GM19372 (cell line): ENCODE data around the gene BLNK.
A peak's percentile ranks its signal among the peaks of the same experiment; 100 is the strongest.
"Not testable (repeated sequence)": the region's sequence is repeated elsewhere in the genome, so short reads cannot be mapped to it uniquely, and the experiment has no call there.

Experiments
- ATAC-seq: cut with Tn5 transposase; IDR thresholded peaks from one replicate; pipeline ENCODE4 v1.9.1; 2021; ENCODE audit warnings: mild to moderate bottlenecking, low read depth, moderate library complexity; ENCODE audit not compliant: unreplicated experiment

BLNK gene

GRCh38 chr10:96271016-96271815, at the start of gene BLNK:
BLNK (minus strand) TSS chr10:96271569; CDS start chr10:96271398, 171 bp downstream.
- peak; percentile 63 for ATAC-seq

GRCh38 chr10:96319754-96320474, 48.5 kb upstream of the BLNK start:
- no peak for ATAC-seq

DNA sequence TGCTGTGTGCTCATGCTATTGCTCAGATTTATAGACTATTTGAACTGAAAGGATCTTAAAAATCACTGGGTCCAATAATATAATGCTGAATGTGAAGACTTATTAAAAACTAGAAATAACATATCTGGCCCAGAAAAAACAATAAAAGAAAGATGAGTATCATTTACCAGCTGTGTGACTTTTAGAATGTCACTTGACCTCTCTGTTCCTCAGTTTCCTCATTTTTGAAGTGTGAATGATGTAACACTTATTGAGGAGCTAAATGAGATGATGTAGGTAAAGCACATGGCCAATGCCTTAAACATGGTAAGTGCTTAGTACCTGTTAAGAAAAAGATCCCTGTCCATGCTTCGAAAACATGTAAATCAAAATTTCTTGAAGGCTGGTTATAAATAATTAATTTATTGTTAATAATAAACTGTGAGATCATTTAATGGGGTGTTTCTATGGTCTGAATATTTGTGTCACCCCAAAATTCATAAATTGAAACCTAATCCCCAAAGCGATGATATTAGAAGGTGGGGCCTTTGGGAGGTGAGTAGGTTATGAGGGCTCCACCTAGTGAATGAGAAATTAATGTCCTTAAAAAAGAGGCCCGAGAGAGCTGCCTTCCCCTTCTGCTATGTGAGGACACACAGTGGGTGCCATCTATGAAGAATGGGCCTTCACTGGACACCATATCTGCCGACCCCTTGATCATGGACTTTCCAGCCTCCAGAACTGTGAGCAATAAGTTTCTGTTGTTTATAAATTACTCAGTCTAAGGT, 45.9 kb upstream of the BLNK start:
- no peak for ATAC-seq

- no peak for ATAC-seq
Observed at GRCh38 chr10:96313344-96313743, 42.0 kb upstream of the BLNK start.

- ATAC-seq = no peak
Observed at GRCh38 chr10:96311180-96311715, 39.9 kb upstream of the BLNK start.

DNA sequence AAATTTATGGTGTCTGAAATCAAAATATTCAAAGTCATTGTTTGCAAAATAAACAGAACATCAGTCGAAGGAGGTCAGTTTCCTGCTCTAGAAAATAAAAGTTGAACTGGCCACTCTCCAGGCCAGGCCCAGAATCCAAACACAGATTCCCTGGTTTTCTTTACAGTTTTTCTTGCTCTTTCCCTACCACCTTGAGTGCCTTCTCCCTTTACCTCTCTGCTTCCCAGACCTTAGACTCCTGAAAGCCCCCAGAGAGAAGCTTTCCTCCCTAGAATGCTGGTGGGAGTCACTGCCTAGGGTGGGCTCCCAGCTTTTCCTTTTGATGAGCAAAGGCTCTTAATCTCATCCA, 38.9 kb upstream of the BLNK start:
- ATAC-seq = no peak

- no peak for ATAC-seq
Observed at GRCh38 chr10:96309628-96310320, 38.4 kb upstream of the BLNK start.

DNA sequence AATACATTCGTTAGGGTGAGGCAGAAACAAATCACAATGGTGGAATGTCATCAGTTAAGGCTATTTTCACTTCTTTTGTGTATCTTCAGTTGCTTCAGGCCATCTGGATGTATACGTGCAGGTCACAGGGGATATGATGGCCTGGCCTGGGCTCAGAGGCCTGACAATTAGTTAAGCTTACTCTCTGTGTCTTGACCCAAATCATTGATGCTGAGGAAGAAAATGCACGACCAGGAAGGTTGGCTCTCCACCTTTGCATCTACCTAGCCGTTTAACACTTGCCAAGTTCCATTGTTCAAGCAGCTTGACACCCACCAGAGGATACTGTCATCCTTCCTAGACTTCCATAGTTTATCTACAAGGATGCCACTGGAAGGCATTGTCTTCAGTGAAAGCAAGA, 37.5 kb upstream of the BLNK start:
- ATAC-seq = not testable (repeated sequence)

GRCh38 chr10:96306516-96306915, 35.1 kb upstream of the BLNK start:
- no peak for ATAC-seq

DNA sequence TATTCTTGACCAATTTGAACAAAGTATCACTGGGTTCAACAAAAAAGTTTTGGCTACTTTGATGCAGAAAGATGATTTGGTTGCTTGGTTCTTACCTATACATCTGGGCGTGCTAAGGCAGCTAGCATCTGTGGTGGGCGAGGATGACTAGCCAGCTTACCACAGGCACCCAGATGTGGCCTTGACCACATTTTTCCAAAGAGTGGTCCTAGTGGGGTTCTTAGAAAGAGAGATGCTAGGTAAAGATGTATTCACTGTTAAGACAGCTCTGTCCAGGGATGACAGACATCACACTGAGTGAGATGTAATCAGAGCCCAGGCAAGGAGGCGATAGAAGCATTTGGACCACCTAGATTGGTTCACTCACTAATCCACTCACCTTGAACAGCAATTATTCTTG, 33.6 kb upstream of the BLNK start:
- no peak for ATAC-seq

GRCh38 chr10:96304230-96304629, 32.9 kb upstream of the BLNK start, which contains the start of gene DNTT:
DNTT (plus strand) TSS chr10:96304434; CDS start chr10:96304498, 64 bp downstream.
- no peak for ATAC-seq

GRCh38 chr10:96301616-96302015, 30.2 kb upstream of the BLNK start:
- no peak for ATAC-seq

GRCh38 chr10:96299383-96299782, 28.0 kb upstream of the BLNK start:
- ATAC-seq = no peak

DNA sequence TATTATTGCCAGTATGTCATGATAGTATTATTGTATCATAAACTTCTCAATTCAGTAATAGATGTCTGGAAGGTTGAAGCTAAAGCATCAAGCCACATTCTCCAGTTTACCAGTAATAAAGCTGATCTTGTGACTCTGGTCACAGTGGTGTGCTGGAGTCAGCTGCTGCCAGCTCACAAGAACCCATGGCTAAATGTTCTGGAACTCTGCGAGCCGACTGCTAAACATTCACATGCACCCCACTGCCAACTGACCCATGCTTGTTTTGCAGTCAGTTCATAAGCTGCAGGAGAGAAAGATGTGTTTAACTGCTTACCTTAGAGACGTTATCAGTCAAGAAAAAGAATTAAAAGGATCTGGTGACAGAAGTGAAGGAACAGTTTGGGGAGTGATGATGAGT, 27.0 kb upstream of the BLNK start:
- no peak for ATAC-seq

DNA sequence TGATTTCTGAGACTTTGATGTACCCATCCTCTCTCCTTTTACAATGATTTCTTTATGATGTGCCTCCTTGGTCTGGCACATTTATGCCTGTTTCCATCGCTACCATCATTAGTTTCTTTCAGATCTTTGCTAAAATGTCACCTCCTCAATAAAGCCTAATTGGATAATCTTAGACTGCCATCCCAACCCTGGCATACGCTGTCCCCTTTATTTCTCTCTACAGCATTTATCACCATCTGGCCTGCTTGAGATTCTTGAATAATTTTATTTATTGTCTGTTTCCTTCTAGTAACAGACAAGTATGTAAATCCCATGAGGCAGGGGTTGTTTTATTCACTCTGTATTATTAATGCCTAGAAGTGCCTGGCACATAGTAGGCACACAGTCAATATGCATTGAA, 26.1 kb upstream of the BLNK start:
- ATAC-seq = no peak

DNA sequence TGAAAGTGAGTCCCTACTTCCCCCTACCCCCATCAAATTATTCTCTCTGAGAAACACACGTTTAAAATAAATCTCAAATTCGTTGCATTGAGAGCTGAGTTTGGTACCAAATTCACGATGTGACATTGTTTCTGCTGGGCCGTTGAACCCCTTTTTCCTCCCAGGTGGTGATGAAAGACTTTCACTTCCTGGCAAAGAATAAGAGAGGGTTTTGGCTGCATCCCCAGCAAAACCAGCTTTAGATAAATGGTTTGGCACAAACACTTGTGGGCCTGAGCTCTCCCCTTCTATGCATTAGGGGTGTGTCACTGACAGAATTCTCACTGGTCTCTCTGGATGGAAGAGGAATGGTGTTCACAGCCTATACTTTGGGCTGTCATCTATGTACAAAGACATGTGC, 24.1 kb upstream of the BLNK start:
- no peak for ATAC-seq

GRCh38 chr10:96292971-96293920, 21.9 kb upstream of the BLNK start:
- ATAC-seq = peak; percentile 56

DNA sequence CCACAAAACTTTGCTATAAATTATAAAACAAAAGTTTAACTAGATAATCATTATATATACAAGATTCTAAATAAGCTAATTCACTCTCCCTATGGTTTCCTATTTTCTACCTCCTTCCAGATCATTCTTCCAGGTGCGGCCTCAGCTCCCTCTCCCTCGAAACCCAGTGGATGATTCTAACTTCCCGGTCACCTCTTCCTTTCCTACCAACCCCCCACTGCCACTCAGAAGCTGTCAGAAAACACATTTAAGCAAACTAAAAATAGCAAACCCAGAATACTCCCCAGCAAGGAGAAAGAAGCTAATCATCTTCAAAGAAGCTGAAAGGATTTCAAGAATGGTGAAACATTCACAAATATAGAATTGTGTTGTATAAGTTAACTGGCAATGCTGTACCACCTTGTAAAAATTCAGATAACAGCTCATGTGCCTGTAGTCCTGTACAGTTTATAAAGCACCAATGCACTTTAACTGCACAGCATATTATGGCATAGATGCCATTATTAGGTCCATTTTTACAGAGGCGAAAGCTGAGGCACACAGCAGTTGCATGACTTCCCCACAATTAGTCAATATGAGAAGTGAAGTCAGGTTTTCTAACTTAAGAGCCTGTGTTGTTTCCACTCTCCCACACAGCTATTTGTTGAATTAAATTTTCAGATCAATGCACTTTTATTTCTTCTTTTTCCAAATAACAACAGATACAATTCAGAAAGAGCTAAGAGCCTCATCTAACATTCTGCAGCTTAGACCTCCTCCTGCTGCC, 19.2 kb upstream of the BLNK start:
- ATAC-seq = no peak
